Measurements from ENCODE around the gene CDSN. TPM values are rescaled to one million over a fixed set of nuclear protein-coding genes. Genes with fewer than 3 reads are reported as not detected.

CDSN gene
- total RNA-seq, 1 donor from 2014 or later = not detected

DNA sequence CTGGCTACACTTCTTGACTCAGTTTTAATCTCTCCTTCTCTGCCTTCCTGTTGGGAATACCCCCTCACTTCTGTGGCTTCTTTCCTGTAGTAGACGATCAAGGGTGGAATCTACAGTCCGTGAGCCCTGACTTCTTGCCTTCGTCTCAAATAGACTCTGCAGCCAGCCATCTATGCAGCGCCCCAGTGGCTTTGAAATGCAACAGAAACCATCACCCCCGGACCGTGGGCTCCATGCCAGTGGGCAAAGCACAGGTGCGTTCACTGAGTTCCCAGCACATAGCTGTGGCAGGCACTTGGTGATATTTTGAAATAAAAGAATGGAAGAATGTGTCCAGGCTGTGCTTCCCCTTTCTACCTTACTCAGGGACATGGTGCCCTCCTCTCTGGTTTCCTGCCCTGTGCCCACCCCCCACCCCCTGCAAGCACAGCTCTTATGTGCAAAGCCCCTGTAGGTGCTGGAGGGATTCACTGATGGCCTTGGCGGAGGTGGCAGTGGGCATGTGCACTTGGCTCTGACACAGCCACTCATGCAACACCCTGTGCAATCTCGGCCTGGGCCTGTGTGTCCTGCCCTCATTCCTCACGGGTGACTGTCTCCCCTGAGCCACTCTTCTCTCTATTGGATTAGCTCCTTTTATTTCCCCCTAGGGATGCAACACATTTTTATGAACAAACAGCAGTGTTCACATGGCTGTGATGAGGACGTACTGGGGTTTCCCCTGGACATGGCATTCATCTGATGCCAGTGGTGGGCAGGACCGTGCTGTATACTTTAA lies 5.5 kb upstream of the CDSN start:
- peaks cover 36% of the 10 kb centered on the region for H3K4me1 Mint-ChIP-seq
- peak overlapping the region; percentile 40 for H3K27ac Mint-ChIP-seq
- no peak for DNase-seq (ENCODE audit: low spot score in 2 of 2, unreplicated experiment in 2 of 2)
- H3K4me3 Mint-ChIP-seq = no peak overlapping the region
- TF ChIP-seq, protein P1, sequence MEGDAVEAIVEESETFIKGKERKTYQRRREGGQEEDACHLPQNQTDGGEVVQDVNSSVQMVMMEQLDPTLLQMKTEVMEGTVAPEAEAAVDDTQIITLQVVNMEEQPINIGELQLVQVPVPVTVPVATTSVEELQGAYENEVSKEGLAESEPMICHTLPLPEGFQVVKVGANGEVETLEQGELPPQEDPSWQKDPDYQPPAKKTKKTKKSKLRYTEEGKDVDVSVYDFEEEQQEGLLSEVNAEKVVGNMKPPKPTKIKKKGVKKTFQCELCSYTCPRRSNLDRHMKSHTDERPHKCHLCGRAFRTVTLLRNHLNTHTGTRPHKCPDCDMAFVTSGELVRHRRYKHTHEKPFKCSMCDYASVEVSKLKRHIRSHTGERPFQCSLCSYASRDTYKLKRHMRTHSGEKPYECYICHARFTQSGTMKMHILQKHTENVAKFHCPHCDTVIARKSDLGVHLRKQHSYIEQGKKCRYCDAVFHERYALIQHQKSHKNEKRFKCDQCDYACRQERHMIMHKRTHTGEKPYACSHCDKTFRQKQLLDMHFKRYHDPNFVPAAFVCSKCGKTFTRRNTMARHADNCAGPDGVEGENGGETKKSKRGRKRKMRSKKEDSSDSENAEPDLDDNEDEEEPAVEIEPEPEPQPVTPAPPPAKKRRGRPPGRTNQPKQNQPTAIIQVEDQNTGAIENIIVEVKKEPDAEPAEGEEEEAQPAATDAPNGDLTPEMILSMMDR (IDR thresholded peaks at IDR 0.05; ENCODE audit: unreplicated experiment) = no peak
- H3K27me3 Mint-ChIP-seq (ENCODE audit: low read depth) = peaks cover 21% of the 10 kb centered on the region
- no peaks in the 10 kb centered on the region for H3K9me3 Mint-ChIP-seq
- H3K36me3 Mint-ChIP-seq = no peaks in the 10 kb centered on the region

DNA sequence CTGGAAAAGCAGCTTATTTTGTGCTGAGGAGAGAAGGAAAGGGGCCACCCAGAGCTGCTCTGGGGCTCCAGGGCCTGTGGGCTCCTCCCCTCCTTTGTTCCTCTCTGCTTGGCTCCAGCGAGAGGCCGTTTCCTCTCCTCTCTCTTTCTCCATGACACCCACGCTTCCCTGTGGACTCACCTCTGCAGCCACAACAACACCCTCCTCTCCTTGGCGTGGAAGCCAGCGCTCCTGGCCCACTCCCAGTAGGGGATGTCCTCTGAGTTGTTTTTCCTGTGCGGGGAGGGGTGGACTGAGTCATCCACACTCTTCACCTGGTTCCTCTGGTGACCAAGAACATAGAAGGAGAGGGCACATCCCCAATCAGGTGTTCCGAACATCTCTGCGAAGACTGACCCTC lies 4.9 kb upstream of the CDSN start:
- TF ChIP-seq, protein P1 (IDR thresholded peaks at IDR 0.05; ENCODE audit: unreplicated experiment) = no peak
- Mint-ChIP-seq H3K4me1 (peaks cover 36% of the 10 kb centered on the region), H3K4me3 (no peak overlapping the region), H3K27me3 (ENCODE audit: low read depth) (peaks cover 21% of the 10 kb centered on the region), H3K36me3 (no peaks in the 10 kb centered on the region), H3K27ac (peak overlapping the region; percentile 39), H3K9me3 (no peaks in the 10 kb centered on the region)
- DNase-seq (ENCODE audit: low spot score in 2 of 2, unreplicated experiment in 2 of 2) = no peak

DNA sequence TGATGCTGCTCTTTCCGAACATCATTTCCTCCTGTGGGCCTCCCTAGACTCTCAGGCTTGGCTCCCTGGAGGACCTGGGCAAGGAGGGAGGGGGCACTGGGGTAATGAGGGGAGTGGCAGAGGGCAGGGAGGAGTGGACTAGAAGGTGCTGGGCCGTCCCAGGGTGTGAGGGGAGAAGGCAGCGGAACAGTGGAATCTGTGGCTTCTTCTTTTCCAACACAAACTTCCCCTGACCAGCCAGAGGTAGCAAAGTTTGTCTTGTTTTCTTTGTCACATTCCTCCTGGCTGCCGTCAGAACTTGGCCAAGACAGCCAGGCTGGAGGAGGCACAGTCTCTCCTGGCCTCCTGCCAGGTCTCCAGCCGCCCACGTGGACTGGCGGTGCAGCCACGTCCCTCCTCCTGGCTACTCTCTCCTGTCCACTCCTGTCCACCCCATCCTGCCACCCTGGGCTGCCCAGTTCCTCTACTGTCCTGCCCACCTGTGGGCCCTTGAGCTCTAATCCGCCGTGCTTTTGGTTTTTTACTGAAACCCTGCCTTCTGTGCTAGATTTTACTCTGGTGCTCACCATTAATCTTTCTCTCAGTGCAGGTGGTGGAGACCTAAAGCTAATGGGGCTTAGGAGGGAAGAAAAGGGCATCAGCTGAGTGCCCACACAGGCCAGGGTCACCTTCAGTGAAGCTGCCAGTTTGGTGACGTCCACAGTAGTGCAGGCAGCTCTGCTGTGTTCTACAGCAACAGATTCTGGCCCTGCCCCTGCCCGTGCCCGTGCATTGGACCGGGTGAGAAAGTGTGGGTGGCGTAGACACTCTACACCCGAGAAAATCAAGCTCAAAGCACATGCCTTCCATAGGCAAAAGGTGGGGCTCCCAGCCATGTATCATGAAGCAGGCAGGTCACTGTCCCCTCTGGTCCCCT lies 2.8 kb upstream of the CDSN start:
- Mint-ChIP-seq H3K4me3 (no peak overlapping the region), H3K27me3 (ENCODE audit: low read depth) (peaks cover 9% of the 10 kb centered on the region), H3K4me1 (peaks cover 34% of the 10 kb centered on the region), H3K9me3 (no peaks in the 10 kb centered on the region), H3K27ac (peak overlapping the region; percentile 96), H3K36me3 (no peaks in the 10 kb centered on the region)
- TF ChIP-seq, protein P1 (IDR thresholded peaks at IDR 0.05; ENCODE audit: unreplicated experiment) = no peak
- peak; percentile 67 to 82 for DNase-seq (ENCODE audit: low spot score in 2 of 2, unreplicated experiment in 2 of 2)

DNA sequence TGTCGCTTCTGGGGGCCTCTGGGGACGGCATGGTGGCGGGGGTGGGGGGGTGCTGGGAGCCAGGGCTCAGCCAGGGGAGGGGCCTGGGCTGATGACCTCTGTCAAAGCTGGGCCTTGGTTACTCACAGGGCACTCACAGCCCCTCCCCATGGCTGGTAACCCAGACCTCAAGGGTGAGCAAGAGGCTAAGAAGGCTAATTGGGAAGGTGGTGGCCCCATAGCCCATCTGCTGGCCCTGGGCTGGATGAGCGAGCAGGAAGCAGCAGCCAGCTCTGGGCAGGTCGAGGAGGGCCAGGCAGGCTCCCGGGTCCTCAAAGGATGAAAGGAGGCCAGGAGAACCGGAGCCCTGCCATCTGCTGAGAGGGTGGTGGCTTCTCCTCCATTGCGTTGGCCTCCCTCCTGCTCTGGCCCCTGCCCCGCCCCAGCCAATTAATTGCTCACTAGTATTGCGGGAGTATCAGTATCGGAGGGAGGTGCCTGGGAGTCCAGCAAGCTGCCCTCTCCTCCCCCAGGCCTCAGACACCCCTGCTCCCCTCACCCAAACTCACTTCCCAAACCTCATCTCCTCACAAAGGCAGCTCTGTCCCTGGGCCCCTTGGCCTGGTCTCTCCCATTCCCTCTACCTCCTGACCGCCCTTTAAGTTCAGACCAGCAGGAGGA lies 1.0 kb upstream of the CDSN start:
- H3K4me1 Mint-ChIP-seq = peaks cover 25% of the 10 kb centered on the region
- peaks cover 11% of the 10 kb centered on the region for H3K27me3 Mint-ChIP-seq (ENCODE audit: low read depth)
- DNase-seq (ENCODE audit: low spot score in 2 of 2, unreplicated experiment in 2 of 2) = no peak
- no peak overlapping the region for H3K4me3 Mint-ChIP-seq
- TF ChIP-seq, protein P1 (IDR thresholded peaks at IDR 0.05; ENCODE audit: unreplicated experiment) = no peak
- peak overlapping the region; percentile 47 for H3K27ac Mint-ChIP-seq
- H3K36me3 Mint-ChIP-seq = no peaks in the 10 kb centered on the region
- H3K9me3 Mint-ChIP-seq = no peaks in the 10 kb centered on the region

DNA sequence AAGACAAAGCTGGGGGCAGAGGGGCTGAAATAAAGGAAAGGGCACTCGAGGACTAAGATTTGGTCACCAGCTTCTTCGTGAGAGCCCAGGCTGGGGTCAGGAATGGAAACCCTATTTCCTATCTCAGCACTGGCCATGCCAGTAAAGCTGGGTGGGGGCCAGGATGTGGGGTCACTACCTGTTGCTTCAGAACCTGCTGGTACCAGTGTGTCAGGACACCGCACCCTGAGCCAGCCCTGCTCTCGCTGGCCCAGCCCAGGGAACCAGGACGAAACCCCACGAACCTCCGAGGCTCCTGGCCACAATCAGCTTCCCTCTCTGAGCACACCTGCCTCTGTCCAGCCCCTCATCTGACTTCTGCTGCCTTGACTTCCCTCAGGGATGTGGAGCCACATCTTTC lies 2.1 kb downstream of the CDSN start:
- Mint-ChIP-seq H3K36me3 (no peaks in the 10 kb centered on the region), H3K27me3 (ENCODE audit: low read depth) (peaks cover 25% of the 10 kb centered on the region), H3K4me3 (no peak overlapping the region), H3K4me1 (peaks cover 25% of the 10 kb centered on the region), H3K27ac (no peak overlapping the region), H3K9me3 (no peaks in the 10 kb centered on the region)
- TF ChIP-seq, protein P1 (IDR thresholded peaks at IDR 0.05; ENCODE audit: unreplicated experiment) = no peak
- DNase-seq (ENCODE audit: low spot score in 2 of 2, unreplicated experiment in 2 of 2) = no peak
